Gastrocnemius medialis (tissue), 4 donors: Measurements from ENCODE around the gene PIWIL4.

Experiments used
- POLR2A ChIP-seq, 2 donors: fragments of 450-650 bp; IDR thresholded peaks; one replicate each; pipeline ENCODE4 v1.6.1; 2017; ENCODE audit warnings: antibody characterized with exemption in 2 of 2, mild to moderate bottlenecking in 2 of 2, moderate library complexity in 2 of 2
- TF ChIP-seq, protein P1 (sequence below), 5 experiments: fragments of 450-650 bp in 3 of 5; fragments of 200-600 bp in 2 of 5; sonication (generic) in 2 of 5; IDR thresholded peaks in 4 of 5; conservative IDR thresholded peaks in 1 of 5; 1 replicate in 4 of 5; 2 replicates in 1 of 5; pipeline ENCODE4 v1.5.1; 2016 to 2019; ENCODE audit warnings: antibody characterized with exemption in 5 of 5, mild to moderate bottlenecking in 3 of 5, moderate library complexity in 3 of 5

DNA sequence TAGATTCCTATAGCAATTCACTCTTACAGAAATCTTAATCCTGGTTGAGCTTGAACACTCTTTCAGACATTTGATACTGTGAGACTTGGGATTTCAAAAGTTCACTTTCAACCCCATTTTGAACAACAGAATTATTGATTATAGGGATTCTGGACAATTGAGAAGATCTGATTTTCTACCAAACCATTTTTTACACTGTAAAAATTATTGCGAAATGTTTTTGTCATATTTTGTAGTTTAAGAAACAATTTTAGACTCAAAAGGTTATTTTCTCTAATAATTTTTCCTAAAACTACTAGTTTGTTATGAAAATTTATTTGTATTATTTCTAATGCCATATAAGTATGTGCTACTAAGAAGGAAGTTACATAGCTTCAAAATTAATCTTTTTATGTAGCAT lies 36.4 kb downstream of the PIWIL4 start:
- no peak for TF ChIP-seq POLR2A (IDR thresholded peaks at IDR 0.05)
- TF ChIP-seq, protein P1, sequence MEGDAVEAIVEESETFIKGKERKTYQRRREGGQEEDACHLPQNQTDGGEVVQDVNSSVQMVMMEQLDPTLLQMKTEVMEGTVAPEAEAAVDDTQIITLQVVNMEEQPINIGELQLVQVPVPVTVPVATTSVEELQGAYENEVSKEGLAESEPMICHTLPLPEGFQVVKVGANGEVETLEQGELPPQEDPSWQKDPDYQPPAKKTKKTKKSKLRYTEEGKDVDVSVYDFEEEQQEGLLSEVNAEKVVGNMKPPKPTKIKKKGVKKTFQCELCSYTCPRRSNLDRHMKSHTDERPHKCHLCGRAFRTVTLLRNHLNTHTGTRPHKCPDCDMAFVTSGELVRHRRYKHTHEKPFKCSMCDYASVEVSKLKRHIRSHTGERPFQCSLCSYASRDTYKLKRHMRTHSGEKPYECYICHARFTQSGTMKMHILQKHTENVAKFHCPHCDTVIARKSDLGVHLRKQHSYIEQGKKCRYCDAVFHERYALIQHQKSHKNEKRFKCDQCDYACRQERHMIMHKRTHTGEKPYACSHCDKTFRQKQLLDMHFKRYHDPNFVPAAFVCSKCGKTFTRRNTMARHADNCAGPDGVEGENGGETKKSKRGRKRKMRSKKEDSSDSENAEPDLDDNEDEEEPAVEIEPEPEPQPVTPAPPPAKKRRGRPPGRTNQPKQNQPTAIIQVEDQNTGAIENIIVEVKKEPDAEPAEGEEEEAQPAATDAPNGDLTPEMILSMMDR (IDR thresholded peaks at IDR 0.05 in 4 of 5, conservative IDR thresholded peaks at IDR 0.05 in 1 of 5): no peak
